Measurements from ENCODE around the gene GSDMA. TPM values are rescaled to one million over a fixed set of nuclear protein-coding genes. Genes with fewer than 3 reads are reported as not detected.
A peak's percentile ranks its signal among the peaks of the same experiment; 100 is the strongest.

Gene GSDMA
- total RNA-seq, 1 donor from 2014 or later, result 0.29 TPM

DNA sequence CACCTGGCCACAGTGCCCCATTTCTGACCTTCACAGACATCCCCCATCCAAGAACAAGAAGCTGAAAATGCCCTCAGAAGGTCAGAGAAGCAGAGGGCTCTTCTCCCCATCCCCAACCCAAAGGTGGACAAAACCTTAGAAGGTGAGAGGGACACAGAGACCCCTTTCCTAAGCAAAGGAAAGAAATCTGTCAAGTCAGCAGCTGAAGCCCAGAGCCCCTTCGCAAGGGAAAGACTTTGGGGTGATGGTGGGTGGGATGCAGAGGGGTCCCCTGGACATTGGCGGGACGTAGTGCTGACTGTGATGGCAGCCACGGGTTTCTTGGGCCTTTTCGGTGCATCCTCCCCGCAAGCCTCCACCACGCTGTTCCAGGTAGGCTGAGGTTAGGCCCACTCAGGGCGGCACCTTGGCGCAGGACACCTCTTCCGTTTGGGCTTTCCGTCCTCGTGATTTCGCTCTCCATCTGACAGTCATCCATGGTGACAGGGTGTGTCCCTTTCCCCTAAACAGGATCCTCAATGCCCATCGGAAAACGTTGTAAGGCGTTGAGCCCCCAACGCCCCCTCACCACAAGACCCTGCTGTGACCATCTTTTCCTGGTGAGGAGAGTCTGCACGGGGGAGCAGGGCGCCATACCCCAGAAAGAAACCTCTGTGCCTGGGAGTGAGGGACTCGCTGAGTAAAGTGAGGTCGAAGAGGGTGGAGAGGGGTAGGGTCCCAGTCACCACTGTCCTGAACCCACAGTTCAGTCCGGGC lies 10.7 kb upstream of the GSDMA start:
- Histone ChIP-seq H3K9me3 (no peaks in the 10 kb centered on the region), H3K27ac (peak overlapping the region; percentile 56), H3K4me3 (peak overlapping the region; percentile 46), H3K27me3 (no peaks in the 10 kb centered on the region), H3K4me1 (peaks cover 7% of the 10 kb centered on the region), H3K36me3 (no peaks in the 10 kb centered on the region)
- peak; percentile 71 for DNase-seq
- intact Hi-C loops (cut with DNase I), result no loop called here
- TF ChIP-seq, protein P1, sequence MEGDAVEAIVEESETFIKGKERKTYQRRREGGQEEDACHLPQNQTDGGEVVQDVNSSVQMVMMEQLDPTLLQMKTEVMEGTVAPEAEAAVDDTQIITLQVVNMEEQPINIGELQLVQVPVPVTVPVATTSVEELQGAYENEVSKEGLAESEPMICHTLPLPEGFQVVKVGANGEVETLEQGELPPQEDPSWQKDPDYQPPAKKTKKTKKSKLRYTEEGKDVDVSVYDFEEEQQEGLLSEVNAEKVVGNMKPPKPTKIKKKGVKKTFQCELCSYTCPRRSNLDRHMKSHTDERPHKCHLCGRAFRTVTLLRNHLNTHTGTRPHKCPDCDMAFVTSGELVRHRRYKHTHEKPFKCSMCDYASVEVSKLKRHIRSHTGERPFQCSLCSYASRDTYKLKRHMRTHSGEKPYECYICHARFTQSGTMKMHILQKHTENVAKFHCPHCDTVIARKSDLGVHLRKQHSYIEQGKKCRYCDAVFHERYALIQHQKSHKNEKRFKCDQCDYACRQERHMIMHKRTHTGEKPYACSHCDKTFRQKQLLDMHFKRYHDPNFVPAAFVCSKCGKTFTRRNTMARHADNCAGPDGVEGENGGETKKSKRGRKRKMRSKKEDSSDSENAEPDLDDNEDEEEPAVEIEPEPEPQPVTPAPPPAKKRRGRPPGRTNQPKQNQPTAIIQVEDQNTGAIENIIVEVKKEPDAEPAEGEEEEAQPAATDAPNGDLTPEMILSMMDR (IDR thresholded peaks at IDR 0.05), result no peak
- ATAC-seq, result no peak

DNA sequence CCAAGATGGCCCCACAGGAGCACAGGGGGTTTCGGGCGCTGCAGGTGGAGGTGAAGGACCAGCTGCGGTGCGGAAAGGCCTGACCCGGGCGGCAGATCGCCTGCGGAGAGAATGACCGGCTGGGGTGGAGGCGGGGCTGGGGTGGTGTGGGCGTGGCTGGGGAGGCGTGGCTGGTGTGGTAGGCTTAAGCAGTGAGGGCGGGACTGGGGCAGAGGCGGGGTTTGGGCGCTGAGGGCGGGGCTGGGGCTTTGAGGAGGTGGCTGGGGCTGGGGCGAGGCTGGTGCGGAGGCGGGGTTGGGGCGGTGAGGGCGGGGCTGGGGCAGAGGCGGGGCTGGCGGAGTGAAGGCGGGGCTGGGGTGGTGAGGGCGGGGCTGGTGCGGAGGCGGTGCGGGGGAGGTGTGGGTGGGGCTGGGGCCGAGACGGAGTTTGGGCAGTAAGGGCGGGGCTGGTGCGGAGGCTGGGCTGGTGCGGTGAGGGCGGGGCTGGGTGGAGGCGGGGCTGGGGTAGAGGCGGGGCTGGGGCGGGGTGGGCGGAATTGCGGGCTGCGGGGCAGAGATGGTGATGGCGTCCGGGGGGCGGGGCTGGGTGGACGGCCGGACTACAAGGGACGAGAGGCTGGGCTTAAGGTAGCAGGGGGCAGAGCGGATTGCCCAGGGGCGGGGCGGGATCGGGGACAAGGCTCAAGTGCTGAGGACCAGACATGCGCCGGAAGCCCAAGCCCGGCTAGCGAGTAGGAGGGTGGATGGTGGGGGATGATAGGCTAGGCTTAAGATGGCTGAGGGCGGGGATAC lies 9.9 kb upstream of the GSDMA start:
- DNase-seq (peak; percentile 99), ATAC-seq (peak; percentile 93)
- no peaks in the 10 kb centered on the region for H3K27me3 ChIP-seq
- H3K27ac ChIP-seq, result peak overlapping the region; percentile 56
- H3K4me3 ChIP-seq, result peak overlapping the region; percentile 46
- H3K4me1 ChIP-seq, result peaks cover 7% of the 10 kb centered on the region
- intact Hi-C loops (cut with DNase I), result no loop called here
- H3K9me3 ChIP-seq, result no peaks in the 10 kb centered on the region
- H3K36me3 ChIP-seq, result no peaks in the 10 kb centered on the region
- TF ChIP-seq, protein P1 (IDR thresholded peaks at IDR 0.05), result no peak

DNA sequence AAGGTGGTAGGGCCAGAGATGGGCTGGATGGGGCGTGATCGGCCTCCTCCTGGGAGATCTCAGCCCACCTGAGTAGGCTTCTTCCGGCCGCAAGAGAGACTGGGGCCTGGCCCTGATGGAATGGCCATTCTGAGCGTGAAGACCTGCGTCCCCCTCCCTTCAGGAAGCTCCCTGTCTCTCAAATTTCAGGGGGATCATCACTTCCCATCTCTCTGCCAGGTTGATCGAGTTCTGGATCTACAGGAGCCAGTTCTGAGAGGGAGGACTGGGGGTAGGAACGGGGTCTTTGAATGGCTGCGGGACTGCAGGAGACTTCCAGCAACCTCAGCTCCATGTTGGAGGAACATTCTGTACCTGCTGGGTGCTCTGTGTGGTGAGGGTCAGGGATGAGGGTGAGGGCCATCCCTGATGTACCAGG lies 9.3 kb upstream of the GSDMA start:
- peak overlapping the region; percentile 30 for H3K27ac ChIP-seq
- TF ChIP-seq, protein P1 (IDR thresholded peaks at IDR 0.05), result no peak
- no peak for ATAC-seq
- intact Hi-C loops (cut with DNase I), result no loop called here
- H3K36me3 ChIP-seq, result no peaks in the 10 kb centered on the region
- H3K4me3 ChIP-seq, result peak overlapping the region; percentile 46
- H3K27me3 ChIP-seq, result no peaks in the 10 kb centered on the region
- peaks cover 7% of the 10 kb centered on the region for H3K4me1 ChIP-seq
- H3K9me3 ChIP-seq, result no peaks in the 10 kb centered on the region
- DNase-seq, result no peak

DNA sequence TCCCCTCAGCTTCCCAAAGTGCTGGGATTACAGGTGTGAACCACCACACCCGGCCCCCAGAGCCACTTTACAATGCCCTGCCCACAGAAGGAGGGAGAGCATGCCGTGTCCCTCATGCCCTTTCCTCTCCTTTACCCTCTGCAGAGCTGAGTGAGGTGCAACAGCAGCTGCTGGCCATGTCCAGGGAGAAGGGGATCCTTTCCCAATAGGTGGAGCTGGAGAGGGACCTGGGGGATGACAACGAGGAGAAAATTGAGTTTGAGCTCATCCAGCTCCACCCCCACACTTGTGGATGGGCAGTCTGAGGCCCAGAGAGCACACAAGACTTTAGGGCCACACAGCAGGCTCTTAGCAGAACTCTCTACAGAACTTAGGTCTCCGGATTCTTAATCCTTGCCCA lies 7.9 kb upstream of the GSDMA start:
- DNase-seq, result no peak
- H3K9me3 ChIP-seq, result no peaks in the 10 kb centered on the region
- no peaks in the 10 kb centered on the region for H3K36me3 ChIP-seq
- peaks cover 10% of the 10 kb centered on the region for H3K4me1 ChIP-seq
- TF ChIP-seq, protein P1 (IDR thresholded peaks at IDR 0.05), result no peak
- no peaks in the 10 kb centered on the region for H3K27me3 ChIP-seq
- intact Hi-C loops (cut with DNase I), result no loop called here
- no peak overlapping the region for H3K4me3 ChIP-seq
- ATAC-seq, result no peak
- H3K27ac ChIP-seq, result no peak overlapping the region

DNA sequence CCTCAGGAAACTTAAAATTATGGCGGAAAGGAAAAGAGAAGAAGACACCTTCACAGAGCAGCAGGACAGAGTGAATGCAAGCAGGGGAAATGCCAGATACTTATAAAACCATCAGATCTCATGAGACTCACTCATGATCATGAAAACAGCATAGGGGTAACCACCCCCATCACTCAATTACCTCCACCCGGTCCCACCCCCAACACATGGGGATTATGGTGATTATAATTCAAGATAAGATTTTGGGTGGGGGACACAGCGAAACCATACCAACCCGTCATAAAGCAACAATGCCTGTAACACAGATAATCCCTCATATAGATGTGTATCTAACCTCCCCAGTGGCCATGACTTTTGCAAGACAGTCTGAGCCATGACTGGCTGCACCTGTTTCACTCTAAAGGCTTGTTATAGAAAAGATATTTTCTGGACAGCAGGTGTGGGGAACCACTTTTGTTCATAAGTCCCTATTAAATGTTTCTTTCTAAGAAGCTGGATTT lies 7.0 kb upstream of the GSDMA start:
- intact Hi-C loops (cut with DNase I), result no loop called here
- H3K27ac ChIP-seq, result no peak overlapping the region
- H3K4me3 ChIP-seq, result no peak overlapping the region
- H3K27me3 ChIP-seq, result no peaks in the 10 kb centered on the region
- ATAC-seq (no peak), DNase-seq (no peak)
- peaks cover 10% of the 10 kb centered on the region for H3K4me1 ChIP-seq
- TF ChIP-seq, protein P1 (IDR thresholded peaks at IDR 0.05), result no peak
- H3K9me3 ChIP-seq, result no peaks in the 10 kb centered on the region
- H3K36me3 ChIP-seq, result no peaks in the 10 kb centered on the region
